Measurements from ENCODE around the gene LAMA1. TPM values are rescaled to one million over a fixed set of nuclear protein-coding genes. Genes with fewer than 3 reads are reported as not detected.
A peak's percentile ranks its signal among the peaks of the same experiment; 100 is the strongest.

LAMA1 gene
- total RNA-seq, 1 experiment from 2014 or later: 129 TPM

GRCh38 chr18:7035807-7036206, 81.8 kb downstream of the LAMA1 start:
- TF ChIP-seq, protein P1, sequence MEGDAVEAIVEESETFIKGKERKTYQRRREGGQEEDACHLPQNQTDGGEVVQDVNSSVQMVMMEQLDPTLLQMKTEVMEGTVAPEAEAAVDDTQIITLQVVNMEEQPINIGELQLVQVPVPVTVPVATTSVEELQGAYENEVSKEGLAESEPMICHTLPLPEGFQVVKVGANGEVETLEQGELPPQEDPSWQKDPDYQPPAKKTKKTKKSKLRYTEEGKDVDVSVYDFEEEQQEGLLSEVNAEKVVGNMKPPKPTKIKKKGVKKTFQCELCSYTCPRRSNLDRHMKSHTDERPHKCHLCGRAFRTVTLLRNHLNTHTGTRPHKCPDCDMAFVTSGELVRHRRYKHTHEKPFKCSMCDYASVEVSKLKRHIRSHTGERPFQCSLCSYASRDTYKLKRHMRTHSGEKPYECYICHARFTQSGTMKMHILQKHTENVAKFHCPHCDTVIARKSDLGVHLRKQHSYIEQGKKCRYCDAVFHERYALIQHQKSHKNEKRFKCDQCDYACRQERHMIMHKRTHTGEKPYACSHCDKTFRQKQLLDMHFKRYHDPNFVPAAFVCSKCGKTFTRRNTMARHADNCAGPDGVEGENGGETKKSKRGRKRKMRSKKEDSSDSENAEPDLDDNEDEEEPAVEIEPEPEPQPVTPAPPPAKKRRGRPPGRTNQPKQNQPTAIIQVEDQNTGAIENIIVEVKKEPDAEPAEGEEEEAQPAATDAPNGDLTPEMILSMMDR (IDR thresholded peaks at IDR 0.05; ENCODE audit: insufficient read depth in 1 of 2, low read depth in 1 of 2, low read length in 1 of 2, severe bottlenecking in 1 of 2, unreplicated experiment in 1 of 2): no peak
- no peaks in the 10 kb centered on the region for H3K36me3 ChIP-seq (ENCODE audit: control insufficient read depth, insufficient read depth, low read length)
- H3K27me3 ChIP-seq (replicated peaks; ENCODE audit: control insufficient read depth, insufficient read depth, low read length): no peaks in the 10 kb centered on the region
- CTCF ChIA-PET: interaction anchor here (1.9 to 2.0 kb wide), 2 partner anchors 139 to 141 kb away, joined by 9 to 32 read pairs; no protein-coding TSS in a partner anchor
- Mint-ChIP-seq H3K9me3 (ENCODE audit: unreplicated experiment) (no peaks in the 10 kb centered on the region), H3K27me3 (ENCODE audit: insufficient read depth, unreplicated experiment) (no peaks in the 10 kb centered on the region), H3K36me3 (ENCODE audit: insufficient read depth, unreplicated experiment) (peaks cover 41% of the 10 kb centered on the region), H3K4me3 (ENCODE audit: unreplicated experiment) (peak overlapping the region; percentile 18), H3K27ac (ENCODE audit: unreplicated experiment) (peak overlapping the region; percentile 39), H3K4me1 (ENCODE audit: low read depth, unreplicated experiment) (peaks cover 28% of the 10 kb centered on the region)
- BruUV-seq (replicated peaks): no TSS peak
- POLR2A ChIA-PET: no interaction called here
- H3K4me1 ChIP-seq: peaks cover 53% of the 10 kb centered on the region
- DNase-seq: no peak
- no peak overlapping the region for H3K4me3 ChIP-seq (ENCODE audit: low read depth, low read length)
- intact Hi-C loops (cut with micrococcal nuclease; ENCODE audit: unreplicated experiment): no loop called here
- no peaks in the 10 kb centered on the region for H3K9me3 ChIP-seq

DNA sequence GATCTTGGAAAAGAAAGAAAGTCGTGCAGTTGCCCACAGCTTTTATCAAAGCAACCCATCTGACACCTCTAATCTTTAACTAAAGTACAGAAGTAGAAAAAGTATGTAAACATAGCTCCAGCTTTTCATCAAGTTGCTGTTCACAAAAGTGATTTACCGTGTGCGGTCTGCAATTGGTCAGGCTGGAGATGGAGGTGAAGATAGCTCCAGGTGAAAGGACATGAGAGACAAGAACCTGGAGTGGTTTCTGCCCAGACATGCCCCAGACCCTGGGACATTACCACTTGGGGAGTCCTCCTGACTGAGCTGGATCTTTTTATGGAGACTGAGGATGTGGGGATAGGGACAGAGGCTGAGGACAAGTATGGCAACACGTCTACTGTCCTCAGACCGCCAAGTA, 82.7 kb downstream of the LAMA1 start:
- H3K9me3 Mint-ChIP-seq (ENCODE audit: unreplicated experiment): no peaks in the 10 kb centered on the region
- Histone ChIP-seq H3K27me3 (replicated peaks; ENCODE audit: control insufficient read depth, insufficient read depth, low read length) (no peaks in the 10 kb centered on the region), H3K4me1 (peaks cover 52% of the 10 kb centered on the region), H3K36me3 (ENCODE audit: control insufficient read depth, insufficient read depth, low read length) (no peaks in the 10 kb centered on the region), H3K4me3 (ENCODE audit: low read depth, low read length) (no peak overlapping the region), H3K9me3 (no peaks in the 10 kb centered on the region)
- ChIA-PET CTCF (interaction anchor here (0.6 to 2.0 kb wide), 6 partner anchors 13 to 162 kb away, joined by 3 to 32 read pairs (median 4); no protein-coding TSS in a partner anchor), POLR2A (interaction anchor here (0.9 kb wide), 1 partner anchor 29 kb away, joined by 3 read pairs; no protein-coding TSS in a partner anchor)
- BruUV-seq (replicated peaks): no TSS peak
- H3K4me3 Mint-ChIP-seq (ENCODE audit: unreplicated experiment): peak overlapping the region; percentile 52
- peaks cover 28% of the 10 kb centered on the region for H3K4me1 Mint-ChIP-seq (ENCODE audit: low read depth, unreplicated experiment)
- peak overlapping the region; percentile 39 for H3K27ac Mint-ChIP-seq (ENCODE audit: unreplicated experiment)
- intact Hi-C loops (cut with micrococcal nuclease; ENCODE audit: unreplicated experiment): no loop called here
- peak; percentile 33 to 60 for DNase-seq
- H3K36me3 Mint-ChIP-seq (ENCODE audit: insufficient read depth, unreplicated experiment): peaks cover 41% of the 10 kb centered on the region
- TF ChIP-seq, protein P1 (IDR thresholded peaks at IDR 0.05; ENCODE audit: insufficient read depth in 1 of 2, low read depth in 1 of 2, low read length in 1 of 2, severe bottlenecking in 1 of 2, unreplicated experiment in 1 of 2): no peak
- no peaks in the 10 kb centered on the region for H3K27me3 Mint-ChIP-seq (ENCODE audit: insufficient read depth, unreplicated experiment)

- CTCF ChIA-PET: no interaction called here
- H3K4me1 Mint-ChIP-seq (ENCODE audit: low read depth, unreplicated experiment): peaks cover 21% of the 10 kb centered on the region
- Histone ChIP-seq H3K9me3 (no peaks in the 10 kb centered on the region), H3K4me1 (peaks cover 31% of the 10 kb centered on the region), H3K4me3 (ENCODE audit: low read depth, low read length) (no peak overlapping the region), H3K27me3 (replicated peaks; ENCODE audit: control insufficient read depth, insufficient read depth, low read length) (no peaks in the 10 kb centered on the region), H3K36me3 (ENCODE audit: control insufficient read depth, insufficient read depth, low read length) (no peaks in the 10 kb centered on the region)
- BruUV-seq (replicated peaks): no TSS peak
- intact Hi-C loops (cut with micrococcal nuclease; ENCODE audit: unreplicated experiment): loop anchor here (1.0 kb wide), 1 partner anchor 145 kb away; no protein-coding TSS in a partner anchor
- peak overlapping the region; percentile 35 for H3K4me3 Mint-ChIP-seq (ENCODE audit: unreplicated experiment)
- no peak overlapping the region for H3K27ac Mint-ChIP-seq (ENCODE audit: unreplicated experiment)
- no peaks in the 10 kb centered on the region for H3K9me3 Mint-ChIP-seq (ENCODE audit: unreplicated experiment)
- TF ChIP-seq, protein P1 (IDR thresholded peaks at IDR 0.05; ENCODE audit: insufficient read depth in 1 of 2, low read depth in 1 of 2, low read length in 1 of 2, severe bottlenecking in 1 of 2, unreplicated experiment in 1 of 2): peak in 1 of 2 experiments; percentile 68
- no peaks in the 10 kb centered on the region for H3K27me3 Mint-ChIP-seq (ENCODE audit: insufficient read depth, unreplicated experiment)
- H3K36me3 Mint-ChIP-seq (ENCODE audit: insufficient read depth, unreplicated experiment): peaks cover 36% of the 10 kb centered on the region
- peak in 1 of 2 experiments; percentile 29 for DNase-seq
- POLR2A ChIA-PET: interaction anchor here (0.5 kb wide), 1 partner anchor 53 kb away, joined by 3 read pairs; no protein-coding TSS in a partner anchor
Observed at GRCh38 chr18:7032537-7032936, 85.1 kb downstream of the LAMA1 start.

All from Caco-2 (cell line).